Breast epithelium (tissue), 4 donors: ENCODE results near the gene APOM. TPM values are rescaled to one million over a fixed set of nuclear protein-coding genes. Genes with fewer than 3 reads are reported as not detected.

Experiments
- DNase-seq, 2 donors: peaks; one replicate each; pipeline ENCODE4 v3.0.0-alpha.2; 2019; ENCODE audit warnings: low spot score in 2 of 2
- H3K27ac ChIP-seq, 2 donors: fragments of 200-600 bp; sonication (generic) in 1 of 2; one replicate each; pipeline ENCODE4 v1.5.1; 2016 to 2019; ENCODE audit warnings: mild to moderate bottlenecking in 1 of 2
- H3K27me3 ChIP-seq, 2 donors: fragments of 200-600 bp; sonication (generic) in 1 of 2; one replicate each; pipeline versions ENCODE4 v1.5.1 to v1.6.0; 2017 to 2019; ENCODE audit warnings: control low read depth in 1 of 2, mild to moderate bottlenecking in 1 of 2
- H3K36me3 ChIP-seq: fragments of 200-600 bp; one replicate; pipeline ENCODE4 v1.5.1; 2019
- H3K4me1 ChIP-seq, 2 donors: fragments of 200-600 bp; sonication (generic); one replicate each; pipeline ENCODE4 v1.5.1; 2016 to 2019; ENCODE audit warnings: control low read depth in 1 of 2
- H3K4me3 ChIP-seq, 3 donors: fragments of 200-600 bp; sonication (generic); 1 replicate in 2 of 3; 2 replicates in 1 of 3; pipeline ENCODE4 v1.5.1; 2016 to 2019; ENCODE audit warnings: mild to moderate bottlenecking in 3 of 3, moderate library complexity in 2 of 3
- H3K9me3 ChIP-seq, 2 donors: fragments of 200-600 bp; sonication (generic) in 1 of 2; one replicate each; pipeline ENCODE4 v1.5.1; 2016 to 2019; ENCODE audit warnings: control low read depth in 1 of 2
- POLR2A ChIP-seq: fragments of 450-650 bp; IDR thresholded peaks from one replicate; pipeline ENCODE4 v1.6.1; 2016; ENCODE audit warnings: antibody characterized with exemption, mild to moderate bottlenecking, moderate library complexity
- POLR2AphosphoS5 ChIP-seq, 3 donors: sonication (generic); formaldehyde crosslinking; IDR thresholded peaks; one replicate each; pipeline ENCODE4 v1.6.1; 2017; ENCODE audit warnings: antibody characterized with exemption in 3 of 3
- intact Hi-C: fragments of 100-400 bp; cut with DNase I; formaldehyde crosslinking; loops from one replicate; pipeline ENCODE4 v1.15.1; 2023; ENCODE audit warnings: low total_unique reads
- total RNA-seq, 3 donors: library from RNA; depleted of rRNA; stranded (reverse); fragments of >200 nt; gene quantifications; one replicate each; pipeline ENCODE4 v1.1.0, GENCODE V29; 2016
- TF ChIP-seq, protein P1 (sequence below), 3 donors: fragments of 450-650 bp; IDR thresholded peaks; one replicate each; pipeline ENCODE4 v1.5.1; 2016 to 2017; ENCODE audit warnings: antibody characterized with exemption in 3 of 3, mild to moderate bottlenecking in 3 of 3, moderate library complexity in 3 of 3

The APOM gene
- total RNA-seq, 3 donors from 2014 or later: 1.3 to 4.8 (median 4.6) TPM

DNA sequence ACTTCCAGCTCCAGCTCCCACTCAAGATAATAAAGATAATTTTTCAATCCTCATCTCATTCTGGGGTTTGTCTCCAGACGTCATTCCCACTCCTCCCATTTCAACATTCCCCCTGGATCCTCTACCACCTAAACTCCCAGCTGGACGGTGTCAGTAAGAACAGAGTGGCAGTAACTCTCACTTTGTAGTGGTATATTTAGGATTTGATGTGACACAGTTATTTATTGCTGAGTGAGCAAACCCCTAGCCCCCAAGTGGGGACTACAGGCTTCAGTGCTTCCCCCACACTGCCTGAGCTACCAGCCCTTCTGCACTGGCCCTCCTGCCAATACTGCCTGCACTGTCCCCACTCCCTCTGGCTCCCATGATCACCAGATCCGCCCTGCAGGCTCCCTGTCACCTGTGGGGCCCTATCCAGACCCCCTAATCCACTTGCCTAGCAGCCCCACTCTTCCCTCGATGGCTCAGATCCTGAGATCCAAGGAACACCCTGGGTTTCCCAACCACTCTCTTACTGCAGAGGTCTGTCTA is 2.5 kb downstream of the APOM start:
- no peak for DNase-seq
- intact Hi-C loops: loop anchor here (10.0 kb wide), 1 partner anchor 177 kb away; no protein-coding TSS in a partner anchor
- Histone ChIP-seq H3K4me3 (peak overlapping the region in 1 of 3 donors; percentile 43), H3K27ac (peak overlapping the region in 1 of 2 donors; percentile 12), H3K4me1 (peaks cover 12 to 15% of the 10 kb centered on the region in 2 donors), H3K36me3 (no peaks in the 10 kb centered on the region), H3K9me3 (no peaks in the 10 kb centered on the region), H3K27me3 (no peaks in the 10 kb centered on the region)
- no peak for TF ChIP-seq POLR2AphosphoS5 (IDR thresholded peaks at IDR 0.05)
- TF ChIP-seq, protein P1, sequence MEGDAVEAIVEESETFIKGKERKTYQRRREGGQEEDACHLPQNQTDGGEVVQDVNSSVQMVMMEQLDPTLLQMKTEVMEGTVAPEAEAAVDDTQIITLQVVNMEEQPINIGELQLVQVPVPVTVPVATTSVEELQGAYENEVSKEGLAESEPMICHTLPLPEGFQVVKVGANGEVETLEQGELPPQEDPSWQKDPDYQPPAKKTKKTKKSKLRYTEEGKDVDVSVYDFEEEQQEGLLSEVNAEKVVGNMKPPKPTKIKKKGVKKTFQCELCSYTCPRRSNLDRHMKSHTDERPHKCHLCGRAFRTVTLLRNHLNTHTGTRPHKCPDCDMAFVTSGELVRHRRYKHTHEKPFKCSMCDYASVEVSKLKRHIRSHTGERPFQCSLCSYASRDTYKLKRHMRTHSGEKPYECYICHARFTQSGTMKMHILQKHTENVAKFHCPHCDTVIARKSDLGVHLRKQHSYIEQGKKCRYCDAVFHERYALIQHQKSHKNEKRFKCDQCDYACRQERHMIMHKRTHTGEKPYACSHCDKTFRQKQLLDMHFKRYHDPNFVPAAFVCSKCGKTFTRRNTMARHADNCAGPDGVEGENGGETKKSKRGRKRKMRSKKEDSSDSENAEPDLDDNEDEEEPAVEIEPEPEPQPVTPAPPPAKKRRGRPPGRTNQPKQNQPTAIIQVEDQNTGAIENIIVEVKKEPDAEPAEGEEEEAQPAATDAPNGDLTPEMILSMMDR (IDR thresholded peaks at IDR 0.05): no peak
- no peak for TF ChIP-seq POLR2A

DNA sequence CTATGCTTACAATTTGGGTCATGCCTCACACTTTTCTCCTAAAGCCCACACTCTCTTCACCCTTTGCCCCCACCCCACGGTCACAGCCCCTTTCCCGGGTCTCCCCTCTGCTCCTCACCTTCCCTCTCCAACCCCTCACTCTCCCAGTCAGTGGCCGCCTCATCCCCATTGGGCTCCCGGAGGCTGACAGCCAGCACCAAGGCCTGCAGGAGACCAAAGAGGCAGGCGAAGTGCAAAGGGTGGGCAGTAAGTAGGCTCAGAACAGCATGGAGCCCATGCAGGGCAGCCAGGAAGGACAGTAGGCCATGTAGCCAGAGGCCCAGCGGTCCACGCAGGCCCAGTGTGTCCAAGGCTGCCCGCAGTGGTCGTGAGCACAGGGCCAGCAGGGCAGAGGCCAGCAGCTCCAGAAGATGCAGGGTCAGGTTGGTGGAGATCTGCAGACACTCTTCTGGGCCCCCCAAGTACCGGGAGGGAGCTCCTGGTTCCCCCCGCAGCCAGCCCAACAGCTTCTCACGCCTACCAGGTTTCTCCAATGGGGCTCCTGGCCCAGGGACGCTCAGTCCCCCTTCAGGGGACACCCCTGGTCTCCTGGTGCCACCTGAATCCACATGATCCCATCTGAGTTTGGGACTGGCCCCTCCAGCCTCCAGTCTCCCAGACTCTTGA is 3.4 kb downstream of the APOM start:
- TF ChIP-seq, protein P1 (IDR thresholded peaks at IDR 0.05): no peak
- TF ChIP-seq POLR2AphosphoS5 (IDR thresholded peaks at IDR 0.05) (no peak), POLR2A (no peak)
- peaks cover 15 to 17% of the 10 kb centered on the region in 2 donors for H3K4me1 ChIP-seq
- intact Hi-C loops: loop anchor here (10.0 kb wide), 1 partner anchor 176 kb away; no protein-coding TSS in a partner anchor
- H3K27me3 ChIP-seq: no peaks in the 10 kb centered on the region
- H3K4me3 ChIP-seq: peak overlapping the region; percentile 77 to 91 (median 82)
- H3K36me3 ChIP-seq: no peaks in the 10 kb centered on the region
- no peaks in the 10 kb centered on the region for H3K9me3 ChIP-seq
- DNase-seq: no peak
- H3K27ac ChIP-seq: peak overlapping the region; percentile 90 to 94

GRCh38 chr6:31659649-31660380 is 4.1 kb downstream of the APOM start:
- H3K27ac ChIP-seq: peak overlapping the region; percentile 90 to 94
- TF ChIP-seq POLR2A: no peak
- peak overlapping the region; percentile 77 to 91 (median 82) for H3K4me3 ChIP-seq
- DNase-seq: no peak
- H3K4me1 ChIP-seq: peaks cover 15 to 21% of the 10 kb centered on the region in 2 donors
- no peaks in the 10 kb centered on the region for H3K36me3 ChIP-seq
- intact Hi-C loops: loop anchor here (10.0 kb wide), 1 partner anchor 175 kb away; no protein-coding TSS in a partner anchor
- no peaks in the 10 kb centered on the region for H3K9me3 ChIP-seq
- H3K27me3 ChIP-seq: no peaks in the 10 kb centered on the region

DNA sequence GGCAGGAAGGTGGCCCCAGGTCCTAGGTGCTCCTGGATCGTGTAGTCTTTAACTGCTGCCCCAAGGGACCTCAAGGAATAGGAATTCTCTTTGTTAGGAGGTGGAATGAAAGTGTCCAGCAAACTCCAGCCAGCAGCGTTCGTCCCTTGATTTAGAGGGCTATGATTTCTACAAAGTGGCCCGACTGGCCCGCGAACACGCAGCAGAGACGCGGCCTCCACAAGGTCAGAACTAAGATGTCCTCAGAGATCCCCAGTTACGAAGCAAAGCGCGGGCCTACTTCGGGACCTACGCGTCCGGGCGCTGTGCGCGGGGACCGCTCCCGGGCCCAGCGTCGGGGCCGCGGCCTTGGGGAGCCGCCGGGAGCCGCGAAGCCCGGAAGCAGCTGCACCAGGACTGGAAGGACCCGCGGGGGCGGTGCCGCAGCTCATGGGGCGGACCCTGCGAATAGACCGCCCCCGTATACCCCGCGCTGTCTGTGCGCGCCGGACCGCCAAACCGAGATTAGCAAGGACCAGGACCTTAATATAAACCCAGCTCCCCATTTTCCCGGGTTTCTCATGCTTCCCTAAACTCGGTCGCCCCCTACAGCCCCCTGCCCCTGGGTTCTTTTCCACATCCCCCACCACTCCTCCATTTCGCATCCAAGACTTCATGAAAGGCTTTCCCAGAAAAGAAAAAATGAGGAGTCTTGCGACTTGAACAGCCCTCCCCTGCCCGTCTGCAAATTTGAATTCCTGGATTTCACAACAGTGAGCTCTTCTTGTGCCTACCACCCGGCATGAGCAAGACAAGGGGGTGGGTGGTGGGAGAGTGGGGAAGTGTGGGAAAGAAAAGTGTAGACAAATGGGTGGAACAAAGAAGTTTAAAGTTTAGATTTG is 4.9 kb downstream of the APOM start, which contains the start of gene C6orf47:
C6orf47 (minus strand) TSS at position 398 of the 881 bp plus-strand sequence. CDS start 831 bp downstream, outside the sequence.
- Histone ChIP-seq H3K9me3 (no peaks in the 10 kb centered on the region), H3K27me3 (no peaks in the 10 kb centered on the region), H3K27ac (peak within 1 kb of the TSS; percentile 90 to 94), H3K4me1 (peaks cover 15 to 21% of the 10 kb centered on the region in 2 donors), H3K36me3 (no peaks in the 10 kb centered on the region), H3K4me3 (peak within 1 kb of the TSS; percentile 77 to 91 (median 82))
- intact Hi-C loops: no loop called here
- TF ChIP-seq POLR2AphosphoS5 (IDR thresholded peaks at IDR 0.05): peak; percentile 83 to 88 (median 87)
- TF ChIP-seq POLR2A: peak; percentile 81
- TF ChIP-seq, protein P1 (IDR thresholded peaks at IDR 0.05): no peak
- peak; percentile 78 to 80 for DNase-seq
